HG03135 (cell line): Measurements from ENCODE around the gene FOXN3.
A peak's percentile ranks its signal among the peaks of the same experiment; 100 is the strongest.
"Not testable (repeated sequence)": the region's sequence is repeated elsewhere in the genome, so short reads cannot be mapped to it uniquely, and the experiment has no call there.

Experiments
- ATAC-seq: cut with Tn5 transposase; IDR thresholded peaks from one replicate; pipeline ENCODE4 v1.9.1; 2021; ENCODE audit warnings: mild to moderate bottlenecking, moderate library complexity; ENCODE audit not compliant: unreplicated experiment

FOXN3 gene

DNA sequence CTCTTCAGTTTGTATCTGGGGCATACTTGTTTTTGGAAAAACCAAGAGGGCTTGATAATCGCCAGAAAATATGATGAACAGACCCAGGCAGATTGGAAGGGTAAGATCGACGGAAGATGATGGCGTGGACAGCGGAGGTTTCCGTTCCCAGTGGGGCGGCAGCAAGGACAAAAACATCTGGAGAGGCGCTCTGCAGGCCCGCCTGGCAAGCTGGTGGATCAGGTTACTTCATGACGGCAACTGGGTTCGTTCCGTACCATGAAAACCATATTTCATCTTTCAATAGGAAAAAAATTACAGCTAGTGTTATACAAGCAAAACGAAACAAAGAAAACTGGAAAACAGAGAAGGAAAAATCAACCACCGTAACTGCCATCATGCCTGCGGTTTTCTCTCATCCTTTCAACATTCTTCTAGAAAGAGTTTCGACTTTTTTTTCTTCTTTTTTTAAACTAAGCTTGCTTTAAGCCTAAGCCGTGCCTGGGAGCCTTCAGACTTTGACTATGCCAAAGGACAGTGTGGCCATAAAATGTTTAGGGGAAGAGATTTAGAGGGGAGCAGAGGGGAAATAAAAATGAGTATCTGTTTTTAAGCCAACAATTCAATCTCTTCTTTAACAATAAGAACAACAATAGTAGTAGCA lies 210.5 kb downstream of the FOXN3 start:
- no peak for ATAC-seq

DNA sequence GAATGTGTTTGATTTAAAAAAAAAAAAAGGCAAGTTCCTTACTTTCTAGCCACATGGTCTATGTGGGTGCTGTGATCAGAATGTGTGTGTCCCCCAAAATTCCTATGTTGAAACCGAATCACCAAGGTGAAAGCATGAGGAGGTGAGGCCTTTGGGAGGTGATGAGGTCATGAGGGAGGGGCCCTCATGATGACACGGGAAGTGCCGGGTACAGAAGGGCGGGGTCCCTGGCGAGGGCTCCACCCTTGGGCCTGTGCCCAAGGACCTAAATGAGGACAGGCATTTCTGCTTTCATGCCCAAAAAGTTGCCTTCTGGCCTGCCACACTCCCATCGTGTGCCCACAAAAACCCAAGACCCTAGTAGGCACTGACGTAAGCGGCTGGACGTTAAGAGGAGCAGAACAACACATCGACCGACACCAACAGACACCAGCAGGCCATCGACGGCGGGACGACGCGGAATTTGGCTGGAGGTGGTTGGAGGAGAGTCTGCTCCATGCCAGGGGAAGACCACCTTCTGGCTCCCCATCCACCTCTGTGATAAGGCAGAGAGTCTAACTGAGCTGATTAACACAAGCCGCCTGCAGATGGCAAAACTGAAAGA lies 211.8 kb downstream of the FOXN3 start:
- ATAC-seq = no peak

DNA sequence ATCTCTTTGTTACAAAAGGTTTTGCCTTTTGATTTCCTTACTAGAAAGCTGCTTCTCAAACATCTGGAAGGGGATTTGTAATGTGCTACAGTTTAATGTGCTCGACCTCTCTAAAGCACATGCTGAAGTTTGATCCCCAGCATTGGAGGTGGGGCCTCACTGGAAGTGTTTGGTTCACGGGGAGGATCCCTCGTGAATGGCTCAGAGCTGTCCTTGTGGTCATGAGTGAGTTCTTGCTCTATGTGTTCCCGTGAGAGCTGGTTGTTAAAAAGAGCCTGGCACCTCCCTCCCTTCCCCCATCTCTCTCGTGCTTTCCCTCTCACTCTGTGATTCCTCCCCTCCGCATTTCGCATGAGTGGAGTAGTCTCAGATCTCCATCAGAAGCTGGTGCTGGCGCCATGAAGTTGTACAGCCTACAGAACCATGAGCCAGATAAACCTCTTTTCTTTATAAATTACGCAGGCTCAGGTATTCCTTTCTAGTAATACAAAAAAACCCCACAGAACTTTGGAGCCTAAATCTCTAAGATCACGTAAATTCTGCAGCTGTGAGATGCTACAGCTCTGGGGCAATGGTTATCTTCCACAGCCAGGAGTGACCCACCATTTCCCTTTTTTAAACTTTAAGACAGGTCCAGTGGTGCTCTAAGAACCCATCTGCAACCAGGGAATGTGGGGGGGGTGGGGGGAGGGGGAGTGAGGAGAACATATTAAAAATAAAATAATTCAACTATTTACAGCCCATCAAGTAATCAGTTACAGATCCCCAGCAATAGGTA lies 214.4 kb downstream of the FOXN3 start:
- no peak for ATAC-seq

DNA sequence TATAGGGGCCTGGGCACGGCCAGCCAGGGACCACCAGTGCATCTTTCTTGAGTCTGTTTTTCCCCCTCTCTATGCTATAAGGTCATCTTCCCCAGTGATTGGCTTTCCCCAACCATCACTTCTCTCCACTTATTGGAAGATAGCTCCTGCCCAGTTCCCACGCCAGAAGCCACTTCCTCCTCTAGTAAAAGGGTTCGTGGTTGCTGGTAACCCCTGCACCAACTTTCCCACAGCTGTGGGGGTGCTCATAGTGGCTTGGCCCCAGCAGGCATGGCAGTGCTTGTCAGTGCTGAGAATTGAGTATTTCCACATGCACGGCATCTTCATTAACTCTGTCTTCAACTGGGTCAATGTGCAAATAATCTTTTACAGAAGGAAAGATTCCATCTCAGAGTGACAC lies 215.4 kb downstream of the FOXN3 start:
- ATAC-seq = no peak

DNA sequence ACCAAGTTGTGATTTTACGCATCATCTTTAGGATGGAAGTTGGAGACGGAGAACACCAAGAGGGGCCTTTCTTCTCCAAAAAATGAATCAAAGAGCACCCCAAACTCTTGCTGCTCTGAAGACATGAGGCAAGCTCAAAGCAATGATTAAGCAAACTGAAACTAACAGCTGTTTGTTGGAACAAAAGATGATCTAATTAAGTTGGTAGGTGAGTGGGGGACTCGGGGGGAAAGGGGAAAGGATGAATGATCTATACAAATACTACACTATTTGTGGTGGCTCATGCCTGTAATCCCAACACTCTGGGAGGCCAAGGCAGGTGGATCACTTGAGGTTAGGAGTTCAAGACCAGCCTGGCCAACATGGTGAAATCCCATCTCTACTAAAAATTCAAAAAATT lies 217.7 kb downstream of the FOXN3 start:
- not testable (repeated sequence) for ATAC-seq

DNA sequence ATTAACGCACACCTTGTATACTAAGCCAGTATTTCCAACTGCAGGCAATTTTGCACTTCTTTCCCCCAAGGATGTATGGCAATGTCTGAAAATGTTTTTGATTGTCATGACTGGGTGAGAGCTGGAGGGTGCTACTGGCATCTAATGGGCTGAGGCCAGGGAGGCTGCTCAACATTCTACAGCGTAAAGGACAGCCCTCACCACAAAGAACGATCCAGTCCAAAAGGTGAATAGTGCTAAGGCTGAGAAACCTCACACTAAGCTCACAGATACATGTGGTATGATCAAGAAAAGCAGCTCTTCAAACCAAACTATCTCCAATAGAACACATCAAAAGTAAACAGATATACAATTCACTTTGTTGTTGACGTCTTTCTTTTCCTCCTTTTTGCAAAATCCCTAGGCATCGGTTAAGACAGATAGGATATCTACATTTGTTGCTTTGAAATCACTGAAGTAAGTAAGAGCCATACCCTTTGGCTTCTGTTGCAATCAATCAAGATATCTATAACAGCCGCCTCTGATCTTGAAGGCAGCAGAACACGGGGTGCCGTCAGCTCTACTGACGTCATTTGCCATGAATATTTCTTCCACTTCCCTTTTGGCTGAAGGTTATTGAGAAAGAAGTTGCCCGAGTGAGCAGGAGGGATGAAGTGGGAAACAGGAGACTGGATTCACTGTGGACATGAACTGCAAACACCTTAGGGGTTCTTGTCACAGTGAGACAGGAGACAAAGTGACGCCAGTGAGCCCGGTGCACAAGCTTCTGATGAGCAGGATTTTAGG lies 218.3 kb downstream of the FOXN3 start:
- no peak for ATAC-seq

DNA sequence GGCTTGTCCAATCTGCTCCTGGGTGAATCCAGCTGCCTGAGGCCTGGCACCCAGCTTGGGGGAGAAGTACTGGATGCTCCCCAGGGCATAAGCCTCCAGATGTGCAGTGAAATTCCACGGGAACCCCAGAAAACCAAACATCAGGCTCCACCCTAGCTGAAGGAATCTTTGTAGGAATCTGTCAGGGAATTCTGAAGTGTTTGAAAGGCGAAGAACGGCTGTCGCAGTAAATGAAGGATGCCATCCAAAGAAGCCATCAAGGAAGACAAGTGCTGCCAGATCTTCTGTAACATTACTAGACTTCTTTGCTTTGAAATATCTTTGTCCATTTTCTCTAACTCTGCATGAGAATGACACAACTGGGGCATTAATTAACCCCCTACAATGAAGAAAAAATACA lies 219.4 kb downstream of the FOXN3 start:
- ATAC-seq = no peak

DNA sequence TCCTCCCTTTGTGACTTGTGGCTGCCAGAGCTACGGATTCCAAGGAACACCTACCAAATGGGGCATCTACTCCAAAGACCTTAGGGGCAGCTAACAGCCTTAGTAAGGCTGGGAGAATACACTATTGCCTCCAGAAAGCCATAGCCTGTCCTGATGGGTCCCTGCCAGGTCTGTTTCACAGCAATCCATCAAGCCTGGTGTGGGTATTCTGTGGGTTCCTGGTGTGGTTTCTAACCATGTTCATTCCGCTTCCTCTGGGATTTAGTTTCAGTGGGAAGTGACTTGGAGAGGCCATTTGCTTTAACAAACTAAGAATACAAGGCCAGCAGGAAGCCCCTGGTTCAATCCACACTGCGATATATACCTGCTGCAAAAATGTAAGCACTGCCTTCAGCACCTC lies 220.5 kb downstream of the FOXN3 start:
- no peak for ATAC-seq

DNA sequence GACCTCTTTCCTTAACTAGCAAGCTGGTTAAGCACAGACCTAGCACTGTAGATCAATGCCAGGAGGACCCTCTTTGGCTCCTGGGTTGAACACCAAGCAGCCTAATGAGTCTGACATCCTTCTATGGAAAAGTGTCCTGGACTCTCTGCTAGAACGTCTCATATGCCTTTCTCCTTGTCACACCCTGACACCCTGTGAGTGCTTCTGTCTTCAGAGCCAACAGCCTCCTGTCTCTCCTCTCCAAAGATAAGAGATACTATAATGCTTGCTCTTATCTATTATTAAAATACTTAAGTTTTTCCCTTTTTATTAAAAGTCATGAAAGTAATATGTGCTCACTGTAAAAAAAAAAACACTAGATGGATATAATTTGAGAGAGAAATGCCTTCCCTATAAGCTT lies 222.7 kb downstream of the FOXN3 start:
- no peak for ATAC-seq

DNA sequence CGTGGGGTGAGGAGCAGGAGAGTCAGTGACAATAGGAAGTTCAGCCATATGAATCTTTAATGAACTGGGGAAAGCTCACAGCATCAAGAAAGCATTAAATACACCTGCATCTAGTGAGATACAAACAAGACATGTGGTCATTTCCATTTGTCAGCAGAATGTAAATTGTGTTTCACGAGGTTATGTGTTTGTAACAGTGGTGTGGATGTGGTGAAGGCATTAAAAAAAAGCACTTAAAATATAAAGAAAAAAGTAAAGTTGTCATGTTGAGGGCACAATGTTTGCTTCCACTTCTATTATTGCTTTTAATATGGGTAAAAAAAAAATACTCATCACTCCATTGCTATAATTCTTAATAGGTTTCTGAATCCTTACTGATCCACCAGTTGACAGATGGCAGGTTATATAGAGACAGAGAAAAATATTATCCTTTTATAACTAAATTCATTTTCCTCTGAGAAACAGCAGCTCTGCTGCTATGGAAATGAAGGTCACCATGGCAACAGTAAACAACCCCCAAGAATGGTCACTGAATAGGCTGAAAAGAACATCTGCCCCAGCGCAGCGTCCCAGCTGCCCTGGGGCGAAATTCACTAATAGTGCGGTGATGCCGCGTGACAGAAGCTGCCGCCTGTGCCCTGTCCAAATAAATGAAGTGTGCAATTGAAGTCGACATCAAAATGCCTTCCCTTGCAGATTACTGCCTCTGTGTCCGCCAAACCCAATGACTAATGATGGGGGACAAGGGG lies 226.1 kb downstream of the FOXN3 start:
- ATAC-seq = no peak

DNA sequence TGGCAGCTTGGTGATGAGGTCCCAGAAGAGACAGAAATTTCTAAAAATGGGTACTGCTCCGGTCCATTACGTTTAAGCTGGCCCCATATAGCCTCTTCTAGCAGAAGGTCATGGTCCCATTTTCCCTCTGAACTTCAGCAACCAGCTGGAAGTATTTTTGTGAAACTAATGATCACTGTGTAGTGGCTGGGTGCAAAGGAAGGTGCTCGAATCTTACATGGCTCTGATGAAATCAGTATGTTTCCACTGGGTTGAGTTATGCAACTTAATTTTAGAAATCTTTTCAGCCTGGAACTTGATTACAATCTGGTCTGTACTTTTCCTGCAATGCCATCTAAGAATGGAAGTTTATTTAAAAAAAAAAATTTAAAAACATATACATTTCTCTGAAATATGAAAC lies 228.5 kb downstream of the FOXN3 start:
- ATAC-seq = no peak

DNA sequence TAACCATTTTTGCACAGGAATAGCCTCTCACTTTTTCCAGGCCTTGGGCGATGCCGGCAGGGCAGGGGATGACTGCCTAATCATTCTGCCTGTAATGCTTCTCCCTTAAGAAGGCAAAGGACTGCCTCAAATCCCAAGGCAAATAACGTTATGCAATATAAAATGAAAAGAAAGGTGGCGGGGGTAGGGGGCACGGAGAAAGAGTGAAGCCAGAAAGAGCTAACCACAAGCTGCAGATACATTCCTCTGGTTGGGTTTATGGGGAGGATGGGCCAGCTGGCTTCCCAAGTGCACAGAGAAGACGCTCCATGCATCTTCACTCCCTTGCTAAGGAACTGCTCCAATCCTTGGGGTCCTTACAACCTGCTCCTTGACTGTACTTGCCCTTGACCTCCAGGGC lies 229.5 kb downstream of the FOXN3 start:
- no peak for ATAC-seq

DNA sequence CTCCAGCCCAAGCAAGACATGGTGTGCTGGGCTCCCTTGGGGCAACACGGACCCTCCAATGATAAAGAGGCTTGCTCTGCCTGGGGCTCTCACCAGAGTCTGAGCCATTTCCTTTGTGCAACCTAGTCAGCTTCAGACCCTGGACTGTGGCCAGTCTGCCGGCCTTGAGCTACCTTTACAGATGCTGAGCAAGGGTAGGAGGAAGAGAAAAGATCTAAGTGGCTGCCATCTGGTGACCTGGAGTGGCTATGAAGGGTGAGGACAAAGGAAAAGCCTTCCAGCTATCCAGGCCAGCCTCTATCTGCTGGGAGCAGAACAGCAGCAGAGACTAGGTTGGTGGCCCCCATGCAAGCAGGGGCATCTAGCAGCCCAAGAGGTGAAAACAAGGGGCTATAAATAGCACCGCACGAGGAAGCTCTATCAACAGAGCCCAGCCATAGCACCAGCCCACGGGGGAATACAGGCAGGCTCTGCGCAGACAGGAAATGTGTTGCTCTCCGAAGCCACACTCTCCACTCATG lies 230.1 kb downstream of the FOXN3 start:
- ATAC-seq = peak; percentile 49

DNA sequence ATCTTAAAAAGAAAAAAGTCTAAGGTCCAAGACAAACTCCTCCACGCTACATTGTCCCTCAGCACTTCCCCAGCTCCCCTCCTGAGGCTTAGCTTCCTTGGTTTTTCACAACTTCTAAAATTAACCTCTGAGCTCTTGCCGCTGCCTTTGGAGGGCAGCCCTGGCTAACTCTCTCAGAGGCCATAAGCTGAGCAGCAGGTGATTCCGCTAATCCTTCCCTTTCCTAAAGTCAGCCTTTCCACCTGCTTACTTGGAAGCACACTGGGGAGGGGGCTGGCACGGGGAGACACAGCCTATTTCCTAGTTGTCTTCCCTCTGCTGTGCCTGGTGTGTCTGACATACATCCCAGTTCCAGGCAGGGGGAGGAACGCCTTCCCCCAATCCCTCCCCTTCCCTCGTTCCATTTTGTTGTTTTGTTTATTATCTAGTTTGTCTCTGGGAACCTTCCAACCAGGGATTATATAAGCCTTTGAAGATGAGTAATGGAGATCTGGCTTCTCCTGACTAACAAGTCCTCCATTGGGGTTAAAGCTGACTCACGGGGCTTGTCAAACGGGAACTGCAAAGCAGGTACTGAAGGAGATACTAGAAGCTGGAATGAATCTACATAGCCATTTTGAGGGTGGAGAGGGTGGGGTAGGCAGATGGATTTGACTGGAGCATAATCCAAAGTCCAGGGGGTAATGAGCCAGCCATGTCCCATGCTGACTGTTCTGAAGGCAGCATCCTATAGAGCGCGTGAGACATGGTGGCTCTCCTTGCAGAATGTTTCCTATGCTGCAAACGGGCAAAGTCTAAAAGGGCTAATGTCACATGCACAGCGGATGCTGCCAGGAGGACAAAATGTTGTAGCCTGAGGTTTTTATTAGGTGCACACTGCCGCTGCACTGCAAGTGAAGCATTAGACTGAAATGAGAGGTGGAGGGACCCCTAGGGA lies 230.8 kb downstream of the FOXN3 start:
- ATAC-seq = no peak

DNA sequence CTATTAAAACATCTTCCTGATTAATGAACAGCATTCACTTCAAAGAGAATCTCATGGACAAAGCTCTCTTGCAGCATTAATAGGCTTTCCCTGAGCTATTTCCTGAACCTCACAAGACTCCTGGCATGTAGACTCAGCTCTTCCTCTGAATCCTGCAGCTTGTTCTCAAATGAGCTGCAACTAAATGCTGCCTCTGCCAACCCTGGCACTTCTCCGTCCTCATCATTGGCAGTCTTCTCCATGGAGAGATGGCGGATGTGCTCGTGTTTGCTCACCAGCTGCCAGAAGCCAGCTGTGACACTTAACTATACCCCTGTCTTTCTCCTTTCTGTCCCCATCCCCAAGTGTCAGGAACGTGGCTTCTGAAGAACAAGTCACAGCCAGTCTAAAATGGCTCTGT lies 232.1 kb downstream of the FOXN3 start:
- ATAC-seq = no peak

DNA sequence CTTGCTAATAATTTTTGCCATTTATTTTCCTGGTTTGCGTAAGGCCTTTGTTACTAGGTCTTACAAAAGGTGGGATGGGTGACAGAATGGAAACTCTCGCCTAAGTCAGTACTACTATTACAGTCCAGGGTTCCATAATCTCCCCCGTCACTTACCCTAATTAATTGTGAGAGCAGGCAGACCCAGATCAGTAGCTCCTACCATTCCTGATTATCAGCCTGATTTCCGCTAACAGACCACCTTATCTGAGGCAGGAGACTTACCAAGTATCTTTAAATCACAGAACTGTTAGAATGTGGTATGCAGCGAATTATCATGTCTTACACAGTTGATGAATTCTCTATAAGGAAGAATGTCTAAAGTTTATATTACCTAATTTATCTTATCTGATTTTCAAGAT lies 234.7 kb downstream of the FOXN3 start:
- ATAC-seq = no peak

DNA sequence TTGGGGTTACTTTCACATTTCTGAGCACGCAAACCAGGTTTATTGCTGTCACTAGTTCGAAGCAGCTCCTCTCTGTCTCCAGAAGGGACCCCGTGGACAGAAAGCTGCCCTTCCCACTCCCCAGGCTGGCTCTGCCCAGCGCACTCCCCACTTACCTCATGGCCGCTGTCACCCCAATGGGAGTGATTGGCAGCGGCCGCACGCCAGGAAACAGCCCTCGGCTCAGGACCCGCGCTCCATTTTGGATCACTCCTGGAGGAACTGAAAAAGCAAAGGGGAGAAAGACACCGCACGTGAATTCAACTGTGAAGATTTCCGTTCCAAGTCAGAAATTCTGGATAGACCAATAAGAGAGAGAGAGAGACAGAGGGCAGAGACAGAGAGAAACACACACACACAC lies 236.5 kb downstream of the FOXN3 start:
- no peak for ATAC-seq

DNA sequence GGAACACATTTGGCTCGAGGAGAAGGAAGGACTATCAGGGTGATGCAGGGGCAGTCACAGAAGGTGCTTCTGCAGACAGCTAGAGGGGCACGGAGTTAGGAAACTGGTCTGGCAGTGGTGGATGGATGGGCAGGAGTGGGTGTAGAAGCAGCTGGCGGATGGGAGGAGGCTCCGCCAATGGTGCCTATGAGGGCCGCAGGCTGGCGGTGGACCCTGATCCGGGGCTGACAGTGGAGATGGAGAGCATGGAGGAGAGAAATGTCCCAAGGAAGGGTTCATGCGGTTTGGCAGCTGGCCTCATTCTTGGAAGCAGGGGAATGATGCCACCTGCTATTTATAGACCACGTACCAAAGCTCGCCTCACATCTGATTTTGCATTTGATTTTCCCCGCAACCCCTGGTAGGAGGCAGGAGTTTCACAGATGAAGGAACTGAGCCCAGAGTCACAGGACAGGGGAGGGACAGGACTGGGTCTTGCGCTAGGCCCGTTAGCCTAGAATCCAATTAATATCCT lies 237.1 kb downstream of the FOXN3 start:
- no peak for ATAC-seq

DNA sequence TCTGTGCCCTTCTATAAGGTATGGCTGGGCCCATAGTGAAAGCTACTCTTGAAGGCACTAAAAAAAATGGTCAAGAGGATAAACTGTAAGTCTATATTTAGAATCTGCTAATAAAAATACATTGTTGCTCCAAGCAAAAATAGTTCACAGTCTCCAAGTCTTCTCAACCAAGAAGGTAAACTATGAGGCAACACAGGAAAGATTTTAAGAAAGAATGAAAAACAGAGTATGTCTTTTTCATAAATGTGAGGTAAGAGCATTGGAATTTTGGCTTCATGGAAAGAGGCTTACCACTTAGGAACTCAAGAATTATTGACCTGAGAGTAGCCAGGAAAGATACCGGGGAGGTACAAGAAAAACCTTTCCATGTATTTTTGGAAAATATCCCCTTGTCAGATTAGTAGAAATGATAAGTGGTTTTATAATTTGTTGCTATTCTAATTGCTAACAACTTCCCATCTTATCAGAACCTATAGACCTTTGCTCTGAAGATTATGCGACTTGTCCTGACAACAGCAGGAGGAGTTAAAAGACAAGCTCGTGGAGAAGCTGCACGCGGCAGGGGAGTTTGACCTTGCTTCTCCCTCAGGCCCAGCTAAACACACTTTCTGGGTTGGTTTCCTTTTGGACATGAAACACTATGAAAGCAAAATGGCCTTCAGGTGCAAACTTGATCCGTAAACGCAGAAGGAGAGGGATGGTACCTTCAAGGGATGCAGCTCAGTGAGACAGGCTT lies 238.1 kb downstream of the FOXN3 start:
- no peak for ATAC-seq
